Ecto neural progenitor cell (in vitro differentiated cells): ENCODE results near the gene AGBL4.

Experiments
- DNase-seq: peaks from one replicate; pipeline ENCODE4 v3.0.0-alpha.2; 2018; ENCODE audit warnings: low spot score

AGBL4 gene

DNA sequence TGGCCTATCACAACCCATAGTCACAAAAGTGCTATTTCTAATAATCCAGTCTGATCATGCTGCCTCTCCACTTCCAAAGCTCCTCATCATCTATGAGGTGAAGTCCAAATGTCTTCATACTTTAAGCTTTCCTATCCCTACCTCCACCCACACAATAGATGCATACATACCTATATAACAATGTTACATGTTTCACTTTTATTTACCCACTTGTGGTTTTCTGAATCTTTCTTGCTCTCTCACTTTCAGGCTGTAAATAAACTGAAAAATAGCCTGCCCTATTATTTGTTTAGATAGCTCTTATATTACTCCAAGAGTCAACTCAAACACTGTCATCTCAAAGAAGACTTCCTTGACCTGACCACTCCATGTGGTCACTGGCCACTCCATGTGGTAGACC lies 840.3 kb downstream of the AGBL4 start:
- no peak for DNase-seq

- DNase-seq, result no peak
Measured at GRCh38 chr1:49181033-49181432, 842.7 kb downstream of the AGBL4 start.

DNA sequence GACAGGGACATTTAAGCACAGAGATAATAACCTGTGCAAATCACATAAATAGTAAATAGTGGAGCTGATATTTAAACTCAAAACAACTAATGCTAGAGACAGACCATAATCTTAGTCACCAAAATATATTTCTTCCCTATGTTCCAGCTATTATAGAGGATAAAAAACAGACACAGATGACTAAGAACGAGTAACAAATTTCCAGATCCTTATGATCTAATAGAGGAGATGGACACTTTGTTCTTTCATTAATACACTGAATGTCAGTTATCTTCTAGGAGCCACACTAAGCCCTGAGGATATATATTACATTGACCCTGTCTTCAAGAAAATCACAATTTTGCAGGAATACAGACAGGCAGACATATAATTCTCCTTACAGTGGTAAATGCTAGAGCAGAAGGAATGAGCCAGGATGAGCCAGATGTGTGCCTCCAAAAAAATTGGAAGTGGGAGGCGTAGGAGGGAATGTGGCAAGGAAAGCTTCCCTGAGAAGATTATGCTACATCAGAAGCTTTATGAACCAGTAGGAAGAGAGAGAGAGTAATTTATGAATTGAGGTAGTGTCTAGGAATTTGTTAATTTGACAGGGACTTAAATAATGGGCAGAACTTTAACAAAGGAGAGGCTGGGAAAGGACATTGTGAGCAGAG lies 851.7 kb downstream of the AGBL4 start:
- DNase-seq, result no peak

- DNase-seq, result no peak
Measured at GRCh38 chr1:49166031-49166430, 857.7 kb downstream of the AGBL4 start.

GRCh38 chr1:49163031-49163430 lies 860.7 kb downstream of the AGBL4 start:
- no peak for DNase-seq

- no peak for DNase-seq
Measured at GRCh38 chr1:49160677-49161076, 863.1 kb downstream of the AGBL4 start.

- no peak for DNase-seq
Measured at GRCh38 chr1:49136738-49137251, 887.0 kb downstream of the AGBL4 start.

DNA sequence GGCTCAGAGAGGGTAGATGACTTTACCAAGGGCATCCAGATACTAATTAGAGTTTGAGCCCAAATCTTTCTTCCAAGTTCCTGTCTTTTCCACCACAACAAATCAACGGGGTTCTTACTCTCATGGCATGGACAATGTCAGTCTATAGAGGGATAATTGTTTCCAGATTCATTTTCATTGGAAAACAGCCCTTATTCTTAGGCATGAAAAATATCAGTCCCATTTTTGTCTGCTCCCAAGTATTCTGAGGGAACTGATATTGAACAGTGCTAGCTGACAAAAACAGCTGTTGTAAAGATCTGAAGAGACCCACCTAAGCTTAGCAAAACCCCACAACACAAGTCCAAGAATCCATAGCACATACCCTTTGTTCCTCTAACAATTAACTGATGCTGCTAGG lies 898.0 kb downstream of the AGBL4 start:
- no peak for DNase-seq

DNA sequence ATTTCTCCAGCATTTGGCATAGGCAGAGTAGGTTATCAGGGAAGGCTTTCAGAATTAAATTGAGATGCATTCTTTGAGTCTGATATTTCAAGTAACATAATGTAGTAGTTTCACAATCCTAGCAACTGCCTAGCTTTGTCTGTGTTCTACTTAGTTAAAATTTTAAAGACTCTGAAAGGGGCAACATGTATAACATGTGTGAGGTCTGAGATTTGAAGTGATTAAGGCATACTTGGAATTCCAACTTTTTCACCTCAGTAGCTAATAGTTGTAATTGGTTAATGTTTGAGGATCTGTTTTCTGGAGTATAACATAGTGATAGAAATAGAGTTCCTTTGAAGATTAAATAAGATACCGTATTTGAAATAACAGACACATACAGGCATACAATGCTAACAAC lies 911.8 kb downstream of the AGBL4 start:
- no peak for DNase-seq

GRCh38 chr1:49106445-49106844 lies 917.3 kb downstream of the AGBL4 start:
- no peak for DNase-seq

GRCh38 chr1:49104575-49104974 lies 919.2 kb downstream of the AGBL4 start:
- DNase-seq, result no peak

- no peak for DNase-seq
Measured at GRCh38 chr1:49102752-49103151, 921.0 kb downstream of the AGBL4 start.

DNA sequence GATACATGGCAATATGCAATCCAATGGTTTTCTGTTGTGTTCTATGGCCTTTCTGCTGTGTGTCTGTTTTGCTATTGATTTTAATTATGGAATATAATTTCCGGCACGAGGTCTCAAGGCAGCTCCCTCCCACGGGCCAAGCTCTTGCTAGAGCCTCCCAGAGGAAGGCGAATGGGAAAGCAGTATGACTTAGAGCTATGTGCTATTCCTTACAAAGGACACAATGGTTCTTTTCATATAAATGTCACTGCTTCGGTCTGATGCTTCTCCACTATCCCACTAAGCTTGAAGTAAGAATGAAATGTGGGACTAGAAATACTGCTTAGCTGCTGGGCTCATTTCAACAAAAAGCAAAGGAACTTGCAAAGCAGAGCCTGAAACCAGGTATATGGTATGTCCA lies 924.9 kb downstream of the AGBL4 start:
- no peak for DNase-seq

DNA sequence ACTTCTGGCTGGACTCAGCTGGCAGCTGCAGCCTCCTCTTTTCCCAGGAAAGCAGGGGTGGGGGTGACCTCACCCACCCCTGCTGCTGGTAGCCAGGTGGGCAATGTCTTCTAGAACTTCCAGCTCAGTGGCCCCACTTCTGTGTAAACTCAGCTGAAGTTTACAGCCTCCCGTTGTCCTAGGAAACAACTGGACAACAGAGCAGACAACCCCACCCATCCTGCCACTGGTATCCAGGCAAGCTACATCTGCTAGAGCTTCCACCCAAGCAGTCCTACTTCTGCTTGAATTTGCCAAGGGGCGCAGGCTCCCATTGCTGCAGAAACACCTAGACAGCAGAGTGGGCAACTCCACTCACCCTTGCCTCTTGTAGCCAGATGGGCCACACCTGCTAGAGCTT lies 937.4 kb downstream of the AGBL4 start:
- no peak for DNase-seq

GRCh38 chr1:49085079-49085478 lies 938.7 kb downstream of the AGBL4 start:
- no peak for DNase-seq

DNA sequence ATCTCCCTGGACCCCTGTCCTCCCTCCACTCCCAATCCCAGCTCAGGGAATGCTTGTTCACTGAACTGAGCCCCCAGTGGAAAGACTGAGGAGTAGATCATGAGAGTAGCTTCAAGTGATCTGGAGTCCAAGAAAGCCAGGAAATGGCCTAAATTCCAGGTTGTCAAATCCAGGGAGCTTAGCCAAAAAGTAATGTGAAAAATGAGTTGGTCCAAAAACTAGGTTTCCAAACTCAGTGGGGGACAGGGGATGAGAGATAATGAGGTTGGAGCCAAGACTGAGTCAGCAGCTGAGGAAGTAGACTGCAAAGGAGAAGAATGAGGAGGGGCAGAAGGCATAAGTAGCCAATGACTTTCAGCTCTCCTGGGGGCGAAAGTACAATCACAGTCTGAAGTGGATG lies 963.0 kb downstream of the AGBL4 start:
- no peak for DNase-seq

- no peak for DNase-seq
Measured at GRCh38 chr1:49059087-49059486, 964.7 kb downstream of the AGBL4 start.

GRCh38 chr1:49052102-49052501 lies 971.7 kb downstream of the AGBL4 start:
- no peak for DNase-seq

GRCh38 chr1:49051647-49052046 lies 972.1 kb downstream of the AGBL4 start:
- no peak for DNase-seq

GRCh38 chr1:49050041-49050440 lies 973.7 kb downstream of the AGBL4 start:
- no peak for DNase-seq

DNA sequence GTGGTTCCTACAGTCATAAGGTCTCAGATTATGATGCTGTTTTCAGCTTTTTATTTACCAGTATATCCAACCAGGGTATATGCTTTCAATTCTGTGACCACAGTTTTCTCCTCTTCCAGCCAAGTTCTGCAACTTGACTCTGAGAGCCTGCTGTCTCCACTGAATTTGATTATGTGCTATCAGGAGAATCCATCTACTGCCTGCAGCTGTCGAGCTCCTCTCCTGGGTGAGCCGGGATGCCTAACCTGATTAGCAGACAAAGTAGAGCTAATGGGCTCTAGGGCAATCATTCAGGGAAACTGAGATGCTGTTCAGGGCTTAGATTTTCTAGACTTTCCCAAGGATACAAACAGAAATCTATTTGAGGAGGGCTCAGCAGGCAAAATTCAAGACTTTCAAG lies 975.6 kb downstream of the AGBL4 start:
- no peak for DNase-seq

GRCh38 chr1:49046305-49046704 lies 977.4 kb downstream of the AGBL4 start:
- no peak for DNase-seq

- DNase-seq, result no peak
Measured at GRCh38 chr1:49045371-49045770, 978.4 kb downstream of the AGBL4 start.

GRCh38 chr1:49036700-49037099 lies 987.1 kb downstream of the AGBL4 start:
- no peak for DNase-seq
